A549 (cell line): ENCODE data around the gene CFAP119. TPM values are rescaled to one million over a fixed set of nuclear protein-coding genes. Genes with fewer than 3 reads are reported as not detected.

ENCODE experiments used
- ATAC-seq, 2 experiments: fragments of 200-7000 bp in 1 of 2; fragments of >200 bp in 1 of 2; cut with Nextera tagmentation in 1 of 2; cut with Tn5 transposase in 1 of 2; 3 replicates each; pipeline versions ENCODE4 v1.8.0 to v1.9.1; 2018 to 2020; ENCODE audit warnings: mild to moderate bottlenecking in 1 of 2, moderate library complexity in 1 of 2
- CTCF ChIA-PET: fragments of 300-600 bp; sonication (Branson Sonifier 250); formaldehyde crosslinking; extraction: SDS; loops from one replicate; lab custom pipeline; 2021; ENCODE audit warnings: antibody characterized with exemption, inconsistent platforms; lab: Yijun Ruan, JAX
- POLR2A ChIA-PET: fragments of 350-600 bp; formaldehyde crosslinking; extraction: SDS; loops from one replicate; lab custom pipeline; 2021; ENCODE audit warnings: antibody characterized with exemption, inconsistent platforms; lab: Yijun Ruan, JAX
- DNase-seq, 2 experiments: peaks; one replicate each; pipeline versions ENCODE4 v3.0.0 to v3.0.0-alpha.2; 2011 to 2016; ENCODE audit warnings: low read depth in 1 of 2, low spot score in 1 of 2
- FAIRE-seq: peaks from 2 replicates; lab custom pipeline; 2011; peaks lifted over from hg19 to GRCh38; lab: Jason Lieb, UNC
- H3K27ac ChIP-seq, 2 experiments: fragments of >200 bp; sonication (Bioruptor Twin); formaldehyde crosslinking; 3 replicates each; pipeline ENCODE4 v1.5.1; 2016 to 2017
- H3K4me1 ChIP-seq: fragments of >200 bp; sonication (Bioruptor Twin); formaldehyde crosslinking; 3 replicates; pipeline ENCODE4 v1.6.1; 2016
- H3K4me2 ChIP-seq: fragments of >200 bp; sonication (Bioruptor Twin); formaldehyde crosslinking; 3 replicates; pipeline ENCODE4 v1.6.1; 2016
- H3K4me3 ChIP-seq: fragments of >200 bp; sonication (Bioruptor Twin); formaldehyde crosslinking; 3 replicates; pipeline ENCODE4 v1.5.1; 2016
- H3K9me3 ChIP-seq: fragments of >200 bp; sonication (Bioruptor Twin); formaldehyde crosslinking; 3 replicates; pipeline ENCODE4 v1.6.1; 2016
- CBX2 ChIP-seq: fragments of 200-600 bp; sonication (generic); IDR thresholded peaks from 2 replicates; pipeline ENCODE4 v1.6.1; 2016; ENCODE audit warnings: low read depth, mild to moderate bottlenecking, borderline replicate concordance
- CHD2 ChIP-seq: fragments of 150-350 bp; IDR thresholded peaks from 2 replicates; pipeline ENCODE4 v1.6.1; 2014; ENCODE audit warnings: low read length; ENCODE audit not compliant: partially characterized antibody
- E2F6 ChIP-seq: IDR thresholded peaks from 2 replicates; pipeline ENCODE4 v1.6.1; 2012; ENCODE audit warnings: low read depth, borderline replicate concordance
- ELK1 ChIP-seq: fragments of 150-350 bp; IDR thresholded peaks from 2 replicates; pipeline ENCODE4 v1.6.1; 2014; ENCODE audit warnings: low read depth, mild to moderate bottlenecking, low read length
- FOSB ChIP-seq: fragments of 250-450 bp; sonication (Bioruptor Pico); IDR thresholded peaks from 2 replicates; pipeline ENCODE4 v1.5.0; 2020; ENCODE audit warnings: mild to moderate bottlenecking, moderate library complexity
- GATA3 ChIP-seq: IDR thresholded peaks from 2 replicates; pipeline ENCODE4 v1.6.1; 2012; ENCODE audit warnings: borderline replicate concordance
- HEYL ChIP-seq: fragments of 250-450 bp; sonication (Bioruptor Pico); IDR thresholded peaks from 2 replicates; pipeline ENCODE4 v1.8.0; 2021; ENCODE audit warnings: mild to moderate bottlenecking, moderate library complexity
- HOXA7 ChIP-seq: fragments of 250-450 bp; sonication (Bioruptor Pico); IDR thresholded peaks from 2 replicates; pipeline ENCODE4 v1.5.0; 2020; ENCODE audit warnings: mild to moderate bottlenecking, moderate library complexity
- JUN ChIP-seq, 2 experiments: fragments of >200 bp; sonication (Bioruptor Twin); formaldehyde crosslinking; IDR thresholded peaks; 2 replicates in 1 of 2; 3 replicates in 1 of 2; pipeline ENCODE4 v1.6.1; 2016 to 2017
- JUNB ChIP-seq: fragments of >200 bp; sonication (Bioruptor Twin); formaldehyde crosslinking; IDR thresholded peaks from 2 replicates; pipeline ENCODE4 v1.6.1; 2016
- KDM1A ChIP-seq: fragments of 200-600 bp; sonication (generic); IDR thresholded peaks from 2 replicates; pipeline ENCODE4 v1.6.1; 2016; ENCODE audit warnings: low read depth, mild to moderate bottlenecking
- MAFK ChIP-seq: fragments of 450-650 bp; IDR thresholded peaks from 2 replicates; pipeline ENCODE4 v1.6.1; 2014; ENCODE audit not compliant: partially characterized antibody
- NR3C1 ChIP-seq: fragments of >200 bp; sonication (Bioruptor Twin); formaldehyde crosslinking; IDR thresholded peaks from 3 replicates; pipeline ENCODE4 v1.6.1; 2017
- RAD21 ChIP-seq, 2 experiments: fragments of >200 bp in 1 of 2; sonication (Bioruptor Twin) in 1 of 2; formaldehyde crosslinking in 1 of 2; IDR thresholded peaks in 1 of 2; conservative IDR thresholded peaks in 1 of 2; 2 replicates in 1 of 2; 3 replicates in 1 of 2; pipeline ENCODE4 v1.6.1; 2012 to 2018; ENCODE audit warnings: inconsistent platforms in 1 of 2
- RCOR1 ChIP-seq: fragments of 150-350 bp; IDR thresholded peaks from 2 replicates; pipeline ENCODE4 v1.6.1; 2014; ENCODE audit warnings: antibody characterized with exemption, low read length, low read depth
- ZC3H11A ChIP-seq: fragments of 450-650 bp; IDR thresholded peaks from 2 replicates; pipeline ENCODE4 v1.6.1; 2014; ENCODE audit warnings: antibody characterized with exemption, mild to moderate bottlenecking
- ZSCAN20 ChIP-seq: fragments of 250-450 bp; sonication (Bioruptor Pico); IDR thresholded peaks from 2 replicates; pipeline ENCODE4 v1.8.0; 2022; ENCODE audit warnings: mild to moderate bottlenecking, moderate library complexity
- WGBS: methylation state at CpG from one replicate; pipeline ENCODE4 v1.1.6; 2017; ENCODE audit errors: missing lambda C conversion rate; 5-methylcytosine and 5-hydroxymethylcytosine counted together
- polyA plus RNA-seq, 4 experiments: library from polyadenylated mRNA; depleted of rRNA in 3 of 4; stranded (reverse); fragments of >200 nt; fragmentation: RNase III in 1 of 4; extraction: RNeasy Plus Mini Kit Qiagen cat#74134 plus additional on column Dnase treatment in 1 of 4; gene quantifications; 2 replicates in 3 of 4; 3 replicates in 1 of 4; pipeline ENCODE4 v1.2.3, GENCODE V29; 2011 to 2017
- TF ChIP-seq, protein P1 (sequence below): fragments of 250-450 bp; sonication (Bioruptor Pico); IDR thresholded peaks from 2 replicates; pipeline ENCODE4 v1.5.0; 2020; ENCODE audit warnings: low read depth, mild to moderate bottlenecking, moderate library complexity
- TF ChIP-seq, protein P2 (sequence below): fragments of >200 bp; sonication (Bioruptor Twin); formaldehyde crosslinking; IDR thresholded peaks from 3 replicates; pipeline ENCODE4 v1.6.1; 2016
- TF ChIP-seq, protein P3 (sequence below): fragments of 200-600 bp; sonication (generic); IDR thresholded peaks from 2 replicates; pipeline ENCODE4 v1.6.1; 2016; ENCODE audit warnings: antibody characterized with exemption, mild to moderate bottlenecking, moderate library complexity

Gene CFAP119
- polyA plus RNA-seq, 2 of the 4 experiments (the other 2 are of a cell fraction): 4.5 to 9.5 TPM

GRCh38 chr16:30780021-30780420, 18.2 kb upstream of the CFAP119 start:
- POLR2A ChIA-PET: interaction anchor here (1.1 kb wide), 1 partner anchor 25 kb away, joined by 3 read pairs; no protein-coding TSS in a partner anchor
- FAIRE-seq (no peak), ATAC-seq (no peak), DNase-seq (no peak)
- Histone ChIP-seq H3K4me3 (no peak overlapping the region), H3K4me1 (peaks cover 11% of the 10 kb centered on the region), H3K27ac (no peak overlapping the region), H3K9me3 (no peaks in the 10 kb centered on the region), H3K4me2 (no peak overlapping the region)
- WGBS: 84% methylated on average over 3 of the region's 3 CpGs
- CTCF ChIA-PET: interaction anchor here (1.1 to 1.5 kb wide), 2 partner anchors 35 to 161 kb away, joined by 3 to 5 read pairs; no protein-coding TSS in a partner anchor
- peak in 1 of 2 experiments; percentile 8; a peak in 1 of 5 replicates for TF ChIP-seq JUN (IDR thresholded peaks at IDR 0.05)
- TF ChIP-seq KDM1A: no peak

DNA sequence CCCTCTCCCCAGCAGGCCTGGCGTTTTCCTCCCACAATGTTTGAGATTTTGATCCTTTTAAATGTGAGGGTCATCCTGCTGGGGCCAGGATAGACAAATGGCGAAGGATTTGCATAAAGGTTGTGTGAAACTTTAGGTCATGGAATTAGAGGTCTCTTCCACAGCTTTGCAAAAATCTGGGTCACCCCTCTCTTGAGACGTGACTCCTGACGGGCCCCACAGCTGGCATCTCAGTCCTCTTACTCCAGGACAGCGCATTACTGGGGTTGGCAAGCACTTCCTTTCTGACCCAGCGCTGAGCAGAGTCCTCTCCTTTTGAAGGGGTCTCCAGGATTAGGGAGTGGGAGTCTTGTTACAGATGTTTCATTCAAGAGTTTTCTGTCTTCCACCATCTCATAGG, 17.7 kb upstream of the CFAP119 start:
- ChIA-PET CTCF (interaction anchor here (1.1 to 1.5 kb wide), 2 partner anchors 35 to 162 kb away, joined by 3 to 5 read pairs; no protein-coding TSS in a partner anchor), POLR2A (interaction anchor here (1.1 kb wide), 1 partner anchor 26 kb away, joined by 3 read pairs; no protein-coding TSS in a partner anchor)
- no peak overlapping the region for H3K4me3 ChIP-seq
- H3K4me1 ChIP-seq: peaks cover 11% of the 10 kb centered on the region
- FAIRE-seq (no peak), ATAC-seq (no peak), DNase-seq (no peak)
- TF ChIP-seq GATA3 (no peak), E2F6 (no peak), JUN (IDR thresholded peaks at IDR 0.05) (0 out of 5 replicates have a peak, but pooled peaks of 1 of the 2 experiments have one; percentile 33)
- no peak overlapping the region for H3K4me2 ChIP-seq
- H3K27ac ChIP-seq: no peak overlapping the region
- 95% methylated on average over 6 of the region's 6 CpGs for WGBS
- H3K9me3 ChIP-seq: no peaks in the 10 kb centered on the region

DNA sequence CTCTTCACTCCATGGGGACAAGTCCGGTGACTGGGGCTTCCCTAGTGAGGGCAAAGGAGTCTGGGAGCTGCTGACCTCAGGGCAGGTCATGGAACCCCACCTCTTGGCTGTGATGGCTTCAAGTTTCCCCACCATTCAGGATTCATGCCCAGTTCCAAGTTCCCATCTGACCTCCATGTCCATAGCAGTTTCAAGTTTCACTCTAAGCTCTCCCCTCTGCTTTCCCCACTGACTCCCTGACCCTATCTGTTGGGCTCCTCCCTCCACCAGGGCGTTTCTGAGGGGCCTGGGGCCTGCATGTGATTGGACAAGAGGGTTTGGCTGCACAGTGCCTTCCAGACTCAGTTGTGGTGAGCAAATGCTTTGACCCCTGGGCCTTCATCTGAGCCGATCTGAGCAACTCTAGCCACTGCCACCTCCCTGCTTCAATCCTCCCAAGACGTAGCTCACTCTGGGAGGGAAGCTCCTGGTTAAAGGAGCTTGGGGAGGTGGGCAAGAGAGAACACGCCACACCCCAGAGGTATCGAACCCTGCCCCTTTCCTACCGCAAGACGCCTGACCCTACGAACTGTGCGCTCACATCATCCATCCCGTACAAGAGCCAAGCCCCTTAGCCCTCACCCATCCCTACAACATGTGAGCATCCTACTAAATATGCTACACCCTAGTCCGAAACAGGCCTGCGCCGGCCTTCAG, 16.8 kb upstream of the CFAP119 start:
- H3K9me3 ChIP-seq: no peaks in the 10 kb centered on the region
- H3K4me2 ChIP-seq: no peak overlapping the region
- peaks cover 11% of the 10 kb centered on the region for H3K4me1 ChIP-seq
- ATAC-seq (no peak), FAIRE-seq (no peak)
- WGBS: 90% methylated on average over 14 of the region's 14 CpGs
- TF ChIP-seq, protein P1, sequence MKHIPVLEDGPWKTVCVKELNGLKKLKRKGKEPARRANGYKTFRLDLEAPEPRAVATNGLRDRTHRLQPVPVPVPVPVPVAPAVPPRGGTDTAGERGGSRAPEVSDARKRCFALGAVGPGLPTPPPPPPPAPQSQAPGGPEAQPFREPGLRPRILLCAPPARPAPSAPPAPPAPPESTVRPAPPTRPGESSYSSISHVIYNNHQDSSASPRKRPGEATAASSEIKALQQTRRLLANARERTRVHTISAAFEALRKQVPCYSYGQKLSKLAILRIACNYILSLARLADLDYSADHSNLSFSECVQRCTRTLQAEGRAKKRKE (CRISPR knock-in tag): no peak
- no peak for TF ChIP-seq HEYL (CRISPR knock-in tag)
- TF ChIP-seq, protein P2, sequence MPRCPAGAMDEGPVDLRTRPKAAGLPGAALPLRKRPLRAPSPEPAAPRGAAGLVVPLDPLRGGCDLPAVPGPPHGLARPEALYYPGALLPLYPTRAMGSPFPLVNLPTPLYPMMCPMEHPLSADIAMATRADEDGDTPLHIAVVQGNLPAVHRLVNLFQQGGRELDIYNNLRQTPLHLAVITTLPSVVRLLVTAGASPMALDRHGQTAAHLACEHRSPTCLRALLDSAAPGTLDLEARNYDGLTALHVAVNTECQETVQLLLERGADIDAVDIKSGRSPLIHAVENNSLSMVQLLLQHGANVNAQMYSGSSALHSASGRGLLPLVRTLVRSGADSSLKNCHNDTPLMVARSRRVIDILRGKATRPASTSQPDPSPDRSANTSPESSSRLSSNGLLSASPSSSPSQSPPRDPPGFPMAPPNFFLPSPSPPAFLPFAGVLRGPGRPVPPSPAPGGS: no peak
- TF ChIP-seq KDM1A: no peak
- TF ChIP-seq ELK1: no peak
- TF ChIP-seq NR3C1: no peak
- TF ChIP-seq HOXA7: no peak
- TF ChIP-seq MAFK: no peak
- TF ChIP-seq RAD21 (conservative IDR thresholded peaks at IDR 0.05 in 1 of 2, IDR thresholded peaks at IDR 0.05 in 1 of 2): no peak
- TF ChIP-seq CBX2: no peak
- TF ChIP-seq ZSCAN20: no peak
- TF ChIP-seq, protein P3, sequence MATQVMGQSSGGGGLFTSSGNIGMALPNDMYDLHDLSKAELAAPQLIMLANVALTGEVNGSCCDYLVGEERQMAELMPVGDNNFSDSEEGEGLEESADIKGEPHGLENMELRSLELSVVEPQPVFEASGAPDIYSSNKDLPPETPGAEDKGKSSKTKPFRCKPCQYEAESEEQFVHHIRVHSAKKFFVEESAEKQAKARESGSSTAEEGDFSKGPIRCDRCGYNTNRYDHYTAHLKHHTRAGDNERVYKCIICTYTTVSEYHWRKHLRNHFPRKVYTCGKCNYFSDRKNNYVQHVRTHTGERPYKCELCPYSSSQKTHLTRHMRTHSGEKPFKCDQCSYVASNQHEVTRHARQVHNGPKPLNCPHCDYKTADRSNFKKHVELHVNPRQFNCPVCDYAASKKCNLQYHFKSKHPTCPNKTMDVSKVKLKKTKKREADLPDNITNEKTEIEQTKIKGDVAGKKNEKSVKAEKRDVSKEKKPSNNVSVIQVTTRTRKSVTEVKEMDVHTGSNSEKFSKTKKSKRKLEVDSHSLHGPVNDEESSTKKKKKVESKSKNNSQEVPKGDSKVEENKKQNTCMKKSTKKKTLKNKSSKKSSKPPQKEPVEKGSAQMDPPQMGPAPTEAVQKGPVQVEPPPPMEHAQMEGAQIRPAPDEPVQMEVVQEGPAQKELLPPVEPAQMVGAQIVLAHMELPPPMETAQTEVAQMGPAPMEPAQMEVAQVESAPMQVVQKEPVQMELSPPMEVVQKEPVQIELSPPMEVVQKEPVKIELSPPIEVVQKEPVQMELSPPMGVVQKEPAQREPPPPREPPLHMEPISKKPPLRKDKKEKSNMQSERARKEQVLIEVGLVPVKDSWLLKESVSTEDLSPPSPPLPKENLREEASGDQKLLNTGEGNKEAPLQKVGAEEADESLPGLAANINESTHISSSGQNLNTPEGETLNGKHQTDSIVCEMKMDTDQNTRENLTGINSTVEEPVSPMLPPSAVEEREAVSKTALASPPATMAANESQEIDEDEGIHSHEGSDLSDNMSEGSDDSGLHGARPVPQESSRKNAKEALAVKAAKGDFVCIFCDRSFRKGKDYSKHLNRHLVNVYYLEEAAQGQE: no peak
- no peak for TF ChIP-seq FOSB
- no peak for TF ChIP-seq RCOR1
- TF ChIP-seq CHD2: no peak
- TF ChIP-seq JUNB: no peak
- no peak for TF ChIP-seq ZC3H11A
- TF ChIP-seq, all 56 proteins: peak for 0
- no peak overlapping the region for H3K4me3 ChIP-seq
- POLR2A ChIA-PET: interaction anchor here (0.7 to 1.0 kb wide), 3 partner anchors 33 to 145 kb away, joined by 3 to 4 read pairs (median 3); partner anchors contain the start of gene FBXL19
- H3K27ac ChIP-seq: 0 out of 6 replicates have a peak overlapping the region, but pooled peaks of 1 of the 2 experiments have one; percentile 4
- CTCF ChIA-PET: interaction anchor here (1.3 to 2.4 kb wide), 2 partner anchors 35 to 66 kb away, joined by 3 to 10 read pairs; no protein-coding TSS in a partner anchor
- no peak for DNase-seq
